Inflammatory macrophage treated with lipopolysaccharide for 4 hours (primary cell): ENCODE results near the gene TCAF1.
A peak's percentile ranks its signal among the peaks of the same experiment; 100 is the strongest.
"Not testable (repeated sequence)": the region's sequence is repeated elsewhere in the genome, so short reads cannot be mapped to it uniquely, and the experiment has no call there.

Experiments used
- DNase-seq: peaks from one replicate; pipeline ENCODE4 v3.0.0-alpha.2; 2020

The TCAF1 gene

GRCh38 chr7:143849785-143850479 lies 52.0 kb downstream of the TCAF1 start:
- no peak for DNase-seq

GRCh38 chr7:143848192-143848591 lies 53.8 kb downstream of the TCAF1 start:
- DNase-seq: no peak

GRCh38 chr7:143846692-143847091 lies 55.3 kb downstream of the TCAF1 start:
- peak; percentile 3 for DNase-seq

GRCh38 chr7:143841696-143842095 lies 60.3 kb downstream of the TCAF1 start:
- not testable (repeated sequence) for DNase-seq

- DNase-seq: not testable (repeated sequence)
Measured at GRCh38 chr7:143840062-143840461, 61.9 kb downstream of the TCAF1 start.

GRCh38 chr7:143837223-143837622 lies 64.8 kb downstream of the TCAF1 start:
- not testable (repeated sequence) for DNase-seq

GRCh38 chr7:143836622-143837021 lies 65.4 kb downstream of the TCAF1 start:
- DNase-seq: not testable (repeated sequence)

- DNase-seq: not testable (repeated sequence)
Measured at GRCh38 chr7:143836088-143836487, 65.9 kb downstream of the TCAF1 start.

- DNase-seq: not testable (repeated sequence)
Measured at GRCh38 chr7:143826578-143826977, 75.4 kb downstream of the TCAF1 start.

- not testable (repeated sequence) for DNase-seq
Measured at GRCh38 chr7:143824295-143825135, 77.5 kb downstream of the TCAF1 start.

GRCh38 chr7:143823634-143824294 lies 78.2 kb downstream of the TCAF1 start:
- not testable (repeated sequence) for DNase-seq

GRCh38 chr7:143821392-143822277 lies 80.3 kb downstream of the TCAF1 start:
- DNase-seq: not testable (repeated sequence)

GRCh38 chr7:143817873-143818272 lies 84.1 kb downstream of the TCAF1 start:
- not testable (repeated sequence) for DNase-seq

GRCh38 chr7:143816471-143817133 lies 85.4 kb downstream of the TCAF1 start:
- not testable (repeated sequence) for DNase-seq

GRCh38 chr7:143810639-143811038 lies 91.3 kb downstream of the TCAF1 start:
- not testable (repeated sequence) for DNase-seq

- DNase-seq: not testable (repeated sequence)
Measured at GRCh38 chr7:143806664-143807071, 95.3 kb downstream of the TCAF1 start.
